Right forelimb (tissue), 1 donor: Measurements from ENCODE around the gene GNAO1.

Experiments
- DNase-seq: peaks from one replicate; pipeline ENCODE4 v3.0.0-alpha.2; 2018

The GNAO1 gene

DNA sequence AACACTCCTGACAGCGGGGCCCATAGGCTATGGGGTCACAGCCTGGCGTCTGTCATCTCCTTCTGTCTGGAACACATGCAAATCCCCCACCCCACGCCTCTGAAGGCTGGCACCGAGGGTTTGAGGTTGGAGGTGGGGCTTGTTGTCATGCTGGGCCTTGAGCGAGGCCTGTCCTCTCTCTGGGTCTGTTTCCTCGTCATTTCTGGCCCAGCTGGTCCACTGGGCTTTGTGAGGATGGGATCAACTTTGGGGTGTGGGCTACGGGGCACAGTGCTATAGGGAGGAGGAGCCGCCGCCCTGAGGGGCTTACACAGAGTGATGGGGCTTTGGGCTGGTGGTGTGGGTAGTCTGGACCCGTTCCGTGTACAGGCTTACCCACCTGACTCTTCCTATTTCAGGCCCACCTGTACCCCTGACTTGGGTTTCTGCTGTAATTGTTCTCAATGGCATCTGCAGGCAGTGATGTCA is 146.6 kb downstream of the GNAO1 start:
- DNase-seq, result no peak

- no peak for DNase-seq
These were observed 147.5 kb downstream of the GNAO1 start for GRCh38 chr16:56338566-56339318.

DNA sequence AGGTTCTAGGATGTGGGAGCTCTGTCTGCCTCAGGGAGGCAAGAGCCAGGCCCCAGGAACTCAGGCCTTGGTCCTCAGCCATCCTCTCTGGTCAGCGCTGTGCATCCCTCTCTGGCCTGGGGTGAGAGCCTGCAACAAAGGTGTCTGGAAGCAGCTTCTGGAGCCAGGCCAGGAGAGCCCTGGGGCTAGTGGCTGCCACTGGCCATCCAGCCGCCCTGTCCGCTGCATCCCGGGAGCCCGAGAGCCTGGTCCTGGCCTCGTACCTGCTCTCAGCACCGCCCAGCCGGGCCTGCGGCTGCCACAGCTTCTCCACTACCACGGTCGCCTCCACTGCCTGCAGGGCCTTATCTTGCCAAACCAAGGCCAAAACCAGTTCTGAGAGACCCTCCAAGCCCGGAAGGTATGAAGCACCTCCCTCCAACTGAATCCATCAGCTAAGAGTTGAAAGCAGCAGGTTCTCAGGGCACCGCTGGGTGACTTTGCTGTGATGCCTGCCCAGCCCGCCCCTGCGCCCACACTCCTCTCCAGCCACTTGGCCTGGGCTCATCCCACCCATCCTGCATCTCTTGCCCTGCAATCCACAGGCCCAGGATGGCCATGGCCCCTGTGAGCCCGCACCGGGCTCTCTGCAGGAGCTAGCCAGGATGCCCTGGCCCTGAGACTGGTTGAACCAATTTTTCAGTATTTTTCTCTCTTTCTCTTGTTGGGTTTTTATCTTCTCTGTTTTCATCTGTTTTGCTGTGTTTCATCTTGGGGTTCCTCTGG is 148.3 kb downstream of the GNAO1 start:
- DNase-seq, result no peak

DNA sequence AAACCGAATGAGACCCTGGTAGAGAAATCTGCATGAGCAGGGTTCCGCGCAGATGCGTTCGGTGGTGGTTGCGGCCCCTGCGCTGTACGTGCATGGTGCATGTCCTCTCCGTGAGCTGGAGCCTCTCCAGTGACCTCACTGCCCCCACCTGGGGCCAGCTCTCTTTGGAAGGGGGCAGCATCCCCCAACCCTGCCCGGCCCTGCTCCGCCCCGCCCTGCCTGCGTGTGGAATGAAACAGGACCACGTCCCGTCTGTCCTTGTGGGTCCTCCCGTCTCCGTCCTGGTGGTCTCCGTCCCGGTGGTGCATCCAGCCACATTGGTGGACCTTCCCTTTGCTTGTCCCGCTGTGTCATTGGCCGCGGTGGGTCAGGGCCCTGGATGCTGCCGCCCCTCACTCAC is 149.1 kb downstream of the GNAO1 start:
- no peak for DNase-seq

DNA sequence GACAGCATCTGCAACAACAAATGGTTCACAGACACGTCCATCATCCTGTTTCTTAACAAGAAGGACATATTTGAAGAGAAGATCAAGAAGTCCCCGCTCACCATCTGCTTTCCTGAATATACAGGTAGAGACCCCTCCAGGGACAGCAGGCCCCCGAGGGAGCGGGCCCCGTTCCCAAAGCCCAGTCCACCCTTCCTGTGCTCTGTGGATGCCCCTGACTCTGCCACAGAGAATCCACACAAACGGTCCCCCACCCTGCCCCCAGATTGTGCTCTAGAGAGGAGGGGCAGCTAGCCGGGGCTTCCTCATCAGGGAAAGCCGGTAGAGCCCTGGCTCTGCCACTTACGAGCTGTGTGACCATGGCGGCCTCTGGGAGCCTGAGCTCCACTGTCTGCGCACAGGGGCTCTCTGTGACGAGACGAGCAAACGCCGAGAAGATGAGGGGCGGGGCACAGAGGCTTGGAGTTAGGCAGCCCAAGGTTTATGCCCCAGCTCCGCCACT is 149.6 kb downstream of the GNAO1 start:
- DNase-seq, result no peak

- DNase-seq, result no peak
These were observed 150.5 kb downstream of the GNAO1 start for GRCh38 chr16:56341656-56342399.

DNA sequence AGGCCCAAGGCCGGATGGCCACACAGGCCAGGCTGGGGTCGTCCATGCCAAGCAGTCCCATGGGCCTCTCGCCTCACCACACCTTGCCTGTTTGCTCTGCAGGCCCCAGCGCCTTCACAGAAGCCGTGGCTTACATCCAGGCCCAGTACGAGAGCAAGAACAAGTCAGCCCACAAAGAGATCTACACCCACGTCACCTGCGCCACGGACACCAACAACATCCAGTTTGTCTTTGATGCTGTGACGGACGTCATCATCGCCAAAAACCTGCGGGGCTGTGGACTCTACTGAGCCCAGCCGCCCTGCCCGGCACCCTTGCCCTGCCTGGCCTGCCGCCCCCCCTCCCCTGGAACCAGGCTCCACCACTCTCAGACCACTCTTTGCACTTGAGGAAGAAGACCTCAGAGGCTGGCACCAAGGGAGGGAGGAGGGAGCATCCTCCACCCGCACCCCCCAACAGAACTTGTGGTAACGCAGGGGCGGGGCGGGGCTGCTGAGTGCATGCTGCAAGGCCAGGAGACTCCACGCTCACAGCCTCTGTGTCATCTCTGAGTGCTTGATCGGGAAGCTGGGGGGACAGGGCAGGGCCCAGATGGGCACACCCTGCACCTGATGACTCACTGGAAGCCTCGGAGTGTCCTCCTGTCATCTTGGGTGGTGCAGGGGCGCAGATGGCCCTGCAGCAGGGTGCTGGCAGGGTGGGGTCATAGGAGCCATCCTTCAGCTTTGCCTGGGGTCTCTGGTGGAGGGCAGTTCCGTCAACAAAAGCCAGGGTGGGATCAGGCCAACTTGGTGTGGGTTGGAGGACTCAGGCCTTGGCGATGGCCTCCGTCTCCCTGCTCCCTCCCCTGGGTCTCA is 152.6 kb downstream of the GNAO1 start:
- no peak for DNase-seq

- DNase-seq, result no peak
These were observed 153.5 kb downstream of the GNAO1 start for GRCh38 chr16:56344518-56345405.

DNA sequence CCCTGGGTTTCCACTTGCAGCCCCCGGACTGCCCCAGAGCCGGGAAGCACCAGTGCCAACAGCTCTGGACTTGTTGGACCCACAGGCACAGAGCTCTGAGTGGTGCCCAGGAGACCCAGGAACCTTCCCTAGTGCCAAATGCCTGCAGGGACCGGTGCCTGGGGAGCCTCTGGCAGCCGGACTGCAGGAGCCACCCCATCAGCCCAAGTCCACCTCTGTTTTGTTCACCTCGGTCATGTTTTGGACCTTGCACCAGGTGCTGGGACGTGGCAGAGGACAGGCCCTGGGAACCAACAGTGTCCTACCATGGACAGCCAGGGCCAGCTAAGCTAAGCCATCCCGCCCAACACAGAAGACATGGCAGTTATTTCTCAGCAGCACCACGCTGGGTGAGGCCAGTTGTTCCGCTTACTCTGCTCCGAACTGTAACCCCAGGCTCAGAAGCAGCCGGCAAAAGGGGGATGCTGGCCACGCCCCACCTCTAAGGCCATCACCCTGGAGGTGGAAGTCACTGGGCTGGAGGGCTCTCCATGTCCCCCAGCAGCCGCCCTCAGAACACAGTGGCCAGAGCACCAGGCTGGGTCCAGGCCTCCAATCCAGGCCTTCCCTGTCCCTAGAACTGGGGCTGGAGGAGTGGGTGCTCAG is 154.2 kb downstream of the GNAO1 start:
- no peak for DNase-seq

- no peak for DNase-seq
These were observed 155.0 kb downstream of the GNAO1 start for GRCh38 chr16:56346131-56346890.

- no peak for DNase-seq
These were observed 155.9 kb downstream of the GNAO1 start for GRCh38 chr16:56347166-56347565.

DNA sequence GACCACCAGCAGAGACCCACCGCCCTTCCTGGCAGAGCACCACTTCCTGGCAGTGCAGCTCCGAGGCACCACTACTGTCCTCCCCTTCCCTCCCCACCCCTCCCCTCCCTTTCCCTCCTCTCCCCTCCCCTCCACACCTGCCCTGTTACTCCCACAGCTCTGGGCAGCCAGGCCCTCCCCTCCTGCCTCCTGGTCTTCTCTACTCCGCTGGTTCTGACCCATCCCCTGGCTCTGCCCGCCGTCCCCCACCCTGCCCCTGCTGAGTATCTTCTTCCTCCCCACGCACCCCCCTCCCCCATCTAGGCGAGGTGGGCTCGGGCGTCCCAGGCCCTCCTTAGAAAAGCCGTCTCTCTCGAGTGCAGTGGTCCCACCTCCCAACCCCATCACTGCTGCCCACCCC is 156.4 kb downstream of the GNAO1 start:
- no peak for DNase-seq

GRCh38 chr16:56348168-56349085 is 157.1 kb downstream of the GNAO1 start:
- no peak for DNase-seq

DNA sequence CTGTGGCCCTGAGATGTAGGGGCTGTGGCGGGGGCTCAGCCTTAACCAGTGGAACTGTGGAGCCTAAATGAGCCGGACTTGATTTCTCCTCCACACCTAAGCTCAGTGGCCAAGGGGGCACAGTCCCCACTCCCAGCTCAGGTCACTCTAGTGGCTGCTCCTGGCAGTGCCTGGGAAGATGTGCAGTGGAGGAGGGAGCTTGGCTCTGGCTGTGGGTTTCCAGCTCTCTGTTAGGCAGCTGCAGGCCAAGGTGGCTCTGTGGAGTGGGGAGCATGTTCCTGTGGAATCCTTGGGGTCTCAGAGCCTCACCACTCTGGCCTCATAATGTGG is 157.8 kb downstream of the GNAO1 start:
- DNase-seq, result no peak

GRCh38 chr16:56349711-56350161 is 158.4 kb downstream of the GNAO1 start:
- DNase-seq, result no peak

DNA sequence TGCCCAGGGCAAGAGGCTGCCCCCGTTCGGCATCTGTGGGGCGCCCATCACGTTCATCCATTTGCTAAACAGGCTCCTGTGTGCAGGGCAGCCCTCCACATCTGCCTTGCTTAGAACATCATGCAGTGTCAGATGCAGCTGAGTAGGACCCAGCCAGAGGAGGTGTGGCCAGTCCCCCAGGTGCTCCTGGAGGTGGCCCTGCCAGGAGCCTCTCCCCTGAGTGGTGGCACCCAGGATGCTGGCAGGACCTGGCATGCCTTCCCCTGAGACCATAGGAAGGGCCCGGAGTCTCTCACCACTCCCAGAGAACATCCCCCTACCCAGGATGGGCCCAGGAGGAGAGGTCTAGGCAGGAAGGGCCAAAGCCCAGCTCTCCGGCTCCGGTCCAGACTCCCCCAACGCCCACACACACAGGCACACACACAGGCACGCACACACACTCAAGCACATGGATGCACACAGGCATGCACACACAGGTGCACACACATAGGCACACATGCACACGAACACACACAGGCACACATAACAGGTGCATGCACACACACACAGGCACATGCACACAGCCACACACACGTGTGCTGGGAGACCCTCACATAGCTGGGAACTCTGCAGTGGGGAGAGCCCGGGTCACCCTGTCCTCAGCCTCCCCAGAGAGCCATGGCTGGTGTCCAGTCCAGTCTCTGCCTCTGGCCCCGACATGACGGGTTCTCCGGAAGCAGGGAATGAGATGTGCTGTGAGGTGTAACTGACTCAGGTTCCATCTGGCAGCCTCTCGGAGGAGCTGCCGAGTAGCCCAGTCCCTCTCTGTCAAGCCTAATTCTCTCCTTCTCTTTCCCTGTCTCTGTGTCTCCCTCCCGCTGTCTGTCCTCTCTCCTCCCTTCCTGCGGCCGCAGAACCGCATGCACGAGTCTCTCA is 159.5 kb downstream of the GNAO1 start:
- DNase-seq, result no peak

DNA sequence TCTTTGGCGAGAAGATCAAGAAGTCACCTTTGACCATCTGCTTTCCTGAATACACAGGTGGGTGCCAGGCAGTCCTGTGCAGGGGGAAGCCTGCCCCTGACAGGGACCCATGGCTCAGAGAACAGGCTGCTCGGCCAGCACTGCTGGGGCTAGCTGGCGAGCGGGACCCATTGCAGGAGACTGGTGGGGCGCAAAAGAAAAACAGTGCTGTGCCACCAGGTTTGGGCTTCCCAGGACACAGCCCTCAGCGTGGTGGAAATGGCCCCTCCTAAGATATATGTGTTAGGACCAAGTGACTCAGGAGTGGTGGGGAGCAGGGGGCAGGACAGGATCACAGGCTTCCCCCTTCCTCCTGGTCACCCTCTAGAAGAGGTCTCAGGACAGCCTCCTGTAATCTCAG is 160.2 kb downstream of the GNAO1 start:
- DNase-seq, result no peak
